ENCODE results near the gene CCDC39. TPM values are rescaled to one million over a fixed set of nuclear protein-coding genes. Genes with fewer than 3 reads are reported as not detected.
"Not testable (repeated sequence)": the region's sequence is repeated elsewhere in the genome, so short reads cannot be mapped to it uniquely, and the experiment has no call there.

The CCDC39 gene
- polyA plus RNA-seq, 6 donors from 2014 or later, result not detected

GRCh38 chr3:180678231-180678630 is 1.1 kb downstream of the CCDC39 start:
- H3K4me3 Mint-ChIP-seq, result peak overlapping the region in 5 of 8 donors; percentile 5 to 95 (median 86)

GRCh38 chr3:180661444-180661843 is 17.8 kb downstream of the CCDC39 start:
- ATAC-seq (ENCODE audit: low read depth in 2 of 2), result no peak

More at GRCh38 chr3:180678231-180678630, 1.1 kb downstream of the CCDC39 start:
- Mint-ChIP-seq H3K36me3 (peaks cover 0 to 12% of the 10 kb centered on the region in 2 donors), H3K9me3 (peaks cover 0 to 33% (median 7%) of the 10 kb centered on the region in 7 donors), H3K27me3 (peaks cover 32 to 40% (median 38%) of the 10 kb centered on the region in 3 donors), H3K4me1 (peaks cover 13 to 18% (median 18%) of the 10 kb centered on the region in 3 donors), H3K27ac (no peak overlapping the region)
- DNase-seq (no peak), ATAC-seq (ENCODE audit: low read depth in 2 of 2) (no peak)

DNA sequence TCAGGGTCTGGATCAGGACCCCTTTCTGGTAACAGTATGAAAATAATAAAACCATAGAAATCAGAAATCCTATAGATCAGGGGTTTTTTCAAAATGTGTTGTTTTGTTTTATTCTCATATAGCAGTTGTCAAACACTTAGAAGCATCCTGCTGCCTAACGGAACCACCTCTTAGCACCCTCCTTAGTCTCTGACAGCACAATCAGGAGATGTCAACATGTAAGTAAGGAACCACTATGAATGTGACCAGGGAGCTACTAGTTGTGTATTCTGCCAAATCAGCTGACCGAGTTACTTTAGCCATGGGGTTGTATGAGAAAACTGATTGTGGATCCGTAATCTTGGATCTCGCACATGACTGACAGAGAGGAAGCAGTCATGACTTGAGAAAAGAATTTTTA is 22.2 kb downstream of the CCDC39 start:
- peaks cover 0 to 3% (median 0%) of the 10 kb centered on the region in 7 donors for H3K9me3 Mint-ChIP-seq
- no peak for ATAC-seq (ENCODE audit: low read depth in 2 of 2)
- H3K36me3 Mint-ChIP-seq, result no peaks in the 10 kb centered on the region
- H3K27ac Mint-ChIP-seq, result no peak overlapping the region
- H3K4me3 Mint-ChIP-seq, result no peak overlapping the region
- peaks cover 8 to 29% (median 27%) of the 10 kb centered on the region in 3 donors for H3K27me3 Mint-ChIP-seq
- no peaks in the 10 kb centered on the region for H3K4me1 Mint-ChIP-seq
- no peak for DNase-seq

More at GRCh38 chr3:180661444-180661843, 17.8 kb downstream of the CCDC39 start:
- no peak overlapping the region for H3K27ac Mint-ChIP-seq
- H3K4me3 Mint-ChIP-seq, result no peak overlapping the region
- no peak for DNase-seq
- H3K36me3 Mint-ChIP-seq, result no peaks in the 10 kb centered on the region
- H3K27me3 Mint-ChIP-seq, result peaks cover 0 to 23% (median 11%) of the 10 kb centered on the region in 3 donors
- H3K4me1 Mint-ChIP-seq, result no peaks in the 10 kb centered on the region
- peaks cover 0 to 3% (median 0%) of the 10 kb centered on the region in 7 donors for H3K9me3 Mint-ChIP-seq

- no peak for DNase-seq
- Mint-ChIP-seq H3K4me1 (no peaks in the 10 kb centered on the region), H3K27ac (no peak overlapping the region), H3K27me3 (peaks cover 8 to 29% (median 27%) of the 10 kb centered on the region in 3 donors), H3K4me3 (no peak overlapping the region), H3K36me3 (no peaks in the 10 kb centered on the region), H3K9me3 (peaks cover 0 to 3% (median 0%) of the 10 kb centered on the region in 7 donors)
- ATAC-seq (ENCODE audit: low read depth in 2 of 2), result no peak
Measured at GRCh38 chr3:180656406-180656805, 22.9 kb downstream of the CCDC39 start.

- ATAC-seq (ENCODE audit: low read depth in 2 of 2) (no peak), DNase-seq (no peak)
- H3K4me3 Mint-ChIP-seq, result no peak overlapping the region
- H3K9me3 Mint-ChIP-seq, result peaks cover 0 to 3% (median 0%) of the 10 kb centered on the region in 7 donors
- H3K4me1 Mint-ChIP-seq, result no peaks in the 10 kb centered on the region
- no peaks in the 10 kb centered on the region for H3K36me3 Mint-ChIP-seq
- no peak overlapping the region for H3K27ac Mint-ChIP-seq
- peaks cover 18 to 30% (median 24%) of the 10 kb centered on the region in 3 donors for H3K27me3 Mint-ChIP-seq
Measured at GRCh38 chr3:180646187-180646790, 33.0 kb downstream of the CCDC39 start.

DNA sequence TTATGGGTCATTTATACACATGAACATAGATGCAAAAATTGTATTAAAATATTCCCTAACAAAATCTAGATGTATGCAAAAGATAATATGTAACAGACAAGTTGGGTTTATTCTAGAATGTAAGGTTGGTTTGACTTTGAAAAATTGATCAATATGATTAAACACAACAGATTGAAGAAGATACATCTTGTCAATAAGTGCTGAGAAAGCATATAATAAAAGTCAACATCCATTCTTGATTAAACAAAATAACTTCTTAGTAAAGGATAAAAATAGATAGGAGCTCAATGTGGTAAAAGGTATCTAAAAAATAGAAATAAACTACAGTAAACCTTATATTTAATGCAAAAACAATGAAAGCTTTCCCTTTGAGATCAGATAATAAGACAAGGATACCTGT is 38.3 kb downstream of the CCDC39 start:
- peaks cover 0 to 2% (median 0%) of the 10 kb centered on the region in 7 donors for H3K9me3 Mint-ChIP-seq
- ATAC-seq (ENCODE audit: low read depth in 2 of 2) (no peak), DNase-seq (no peak)
- no peaks in the 10 kb centered on the region for H3K4me1 Mint-ChIP-seq
- H3K36me3 Mint-ChIP-seq, result no peaks in the 10 kb centered on the region
- H3K27ac Mint-ChIP-seq, result no peak overlapping the region
- no peak overlapping the region for H3K4me3 Mint-ChIP-seq
- peaks cover 25 to 35% (median 29%) of the 10 kb centered on the region in 3 donors for H3K27me3 Mint-ChIP-seq

- H3K36me3 Mint-ChIP-seq, result no peaks in the 10 kb centered on the region
- H3K9me3 Mint-ChIP-seq, result peaks cover 0 to 2% (median 0%) of the 10 kb centered on the region in 7 donors
- no peaks in the 10 kb centered on the region for H3K4me1 Mint-ChIP-seq
- no peak for ATAC-seq (ENCODE audit: low read depth in 2 of 2)
- peaks cover 45 to 57% (median 46%) of the 10 kb centered on the region in 3 donors for H3K27me3 Mint-ChIP-seq
- peak overlapping the region in 1 of 8 donors; percentile 32 for H3K4me3 Mint-ChIP-seq
- DNase-seq, result no peak
- H3K27ac Mint-ChIP-seq, result no peak overlapping the region
Measured at GRCh38 chr3:180633722-180634121, 45.6 kb downstream of the CCDC39 start.

GRCh38 chr3:180631317-180631716 is 48.0 kb downstream of the CCDC39 start:
- no peaks in the 10 kb centered on the region for H3K9me3 Mint-ChIP-seq
- H3K27me3 Mint-ChIP-seq, result peaks cover 30 to 39% (median 37%) of the 10 kb centered on the region in 3 donors
- no peaks in the 10 kb centered on the region for H3K4me1 Mint-ChIP-seq
- no peak overlapping the region for H3K4me3 Mint-ChIP-seq
- H3K36me3 Mint-ChIP-seq, result no peaks in the 10 kb centered on the region
- ATAC-seq (ENCODE audit: low read depth in 2 of 2) (no peak), DNase-seq (no peak)
- no peak overlapping the region for H3K27ac Mint-ChIP-seq

DNA sequence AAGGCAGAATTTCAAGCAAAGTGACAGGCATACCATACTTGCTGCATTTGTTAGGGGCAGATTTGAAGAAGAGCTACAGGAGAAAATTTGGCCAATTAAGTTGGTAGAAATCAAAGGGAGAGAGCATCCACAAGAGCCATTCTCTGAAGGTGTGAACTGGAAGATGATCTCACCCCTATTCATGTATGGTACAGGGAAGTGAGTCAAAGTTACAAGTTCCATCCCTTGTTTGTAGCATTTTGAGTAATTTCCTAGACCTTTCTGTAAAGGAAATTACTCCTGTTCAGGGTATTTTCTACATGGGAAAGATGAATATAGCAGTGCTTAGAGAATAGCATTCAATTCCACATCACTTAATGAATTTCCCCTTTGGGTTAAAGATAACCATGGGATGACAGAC is 48.9 kb downstream of the CCDC39 start:
- H3K4me3 Mint-ChIP-seq, result no peak overlapping the region
- ATAC-seq (ENCODE audit: low read depth in 2 of 2) (no peak), DNase-seq (no peak)
- peaks cover 23 to 29% (median 27%) of the 10 kb centered on the region in 3 donors for H3K27me3 Mint-ChIP-seq
- no peak overlapping the region for H3K27ac Mint-ChIP-seq
- peaks cover 0 to 4% (median 0%) of the 10 kb centered on the region in 3 donors for H3K4me1 Mint-ChIP-seq
- H3K36me3 Mint-ChIP-seq, result peaks cover 3 to 4% of the 10 kb centered on the region in 2 donors
- no peaks in the 10 kb centered on the region for H3K9me3 Mint-ChIP-seq

GRCh38 chr3:180626844-180627243 is 52.4 kb downstream of the CCDC39 start:
- H3K9me3 Mint-ChIP-seq, result peaks cover 0 to 6% (median 0%) of the 10 kb centered on the region in 7 donors
- no peak for ATAC-seq (ENCODE audit: low read depth in 2 of 2)

GRCh38 chr3:180624714-180625113 is 54.6 kb downstream of the CCDC39 start:
- Mint-ChIP-seq H3K9me3 (peaks cover 0 to 6% (median 0%) of the 10 kb centered on the region in 7 donors), H3K4me1 (peaks cover 2 to 12% (median 6%) of the 10 kb centered on the region in 3 donors), H3K36me3 (peaks cover 15 to 34% of the 10 kb centered on the region in 2 donors), H3K4me3 (no peak overlapping the region), H3K27me3 (no peaks in the 10 kb centered on the region), H3K27ac (no peak overlapping the region)
- DNase-seq (no peak), ATAC-seq (ENCODE audit: low read depth in 2 of 2) (no peak)

More at GRCh38 chr3:180626844-180627243, 52.4 kb downstream of the CCDC39 start:
- no peak for DNase-seq
- peaks cover 2 to 12% (median 6%) of the 10 kb centered on the region in 3 donors for H3K4me1 Mint-ChIP-seq
- H3K27me3 Mint-ChIP-seq, result no peaks in the 10 kb centered on the region
- H3K4me3 Mint-ChIP-seq, result no peak overlapping the region
- peaks cover 15 to 34% of the 10 kb centered on the region in 2 donors for H3K36me3 Mint-ChIP-seq
- no peak overlapping the region for H3K27ac Mint-ChIP-seq

DNA sequence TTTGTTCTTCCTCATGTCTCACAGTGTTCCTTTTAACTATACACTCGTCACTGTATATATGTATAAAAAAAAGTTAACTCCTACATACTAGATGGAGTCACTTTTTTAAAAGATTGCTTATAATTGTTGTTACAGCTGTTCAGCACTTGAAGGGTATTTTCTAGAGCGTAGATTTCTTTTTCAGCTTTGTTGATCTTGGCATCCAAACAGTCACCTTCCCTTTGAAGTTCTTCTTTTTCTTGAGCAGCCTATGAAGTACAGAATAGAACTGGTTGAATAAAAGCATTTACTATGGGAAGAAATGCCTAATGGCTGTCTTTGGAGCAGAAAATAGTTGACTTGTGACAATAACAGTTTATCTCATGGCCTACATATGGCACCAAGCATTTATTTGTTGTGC is 59.6 kb downstream of the CCDC39 start:
- Mint-ChIP-seq H3K27me3 (no peaks in the 10 kb centered on the region), H3K27ac (no peak overlapping the region), H3K36me3 (peaks cover 6 to 24% of the 10 kb centered on the region in 2 donors), H3K9me3 (peaks cover 0 to 6% (median 0%) of the 10 kb centered on the region in 7 donors), H3K4me1 (peaks cover 0 to 12% (median 2%) of the 10 kb centered on the region in 3 donors), H3K4me3 (no peak overlapping the region)
- DNase-seq (no peak), ATAC-seq (ENCODE audit: low read depth in 2 of 2) (no peak)

- Mint-ChIP-seq H3K4me1 (peaks cover 0 to 12% (median 0%) of the 10 kb centered on the region in 3 donors), H3K36me3 (peaks cover 5 to 15% of the 10 kb centered on the region in 2 donors)
- not testable (repeated sequence) for H3K4me3 Mint-ChIP-seq; H3K27ac Mint-ChIP-seq; DNase-seq; H3K27me3 Mint-ChIP-seq; ATAC-seq (ENCODE audit: low read depth in 2 of 2); H3K9me3 Mint-ChIP-seq
Measured at GRCh38 chr3:180618563-180618962, 60.7 kb downstream of the CCDC39 start.

DNA sequence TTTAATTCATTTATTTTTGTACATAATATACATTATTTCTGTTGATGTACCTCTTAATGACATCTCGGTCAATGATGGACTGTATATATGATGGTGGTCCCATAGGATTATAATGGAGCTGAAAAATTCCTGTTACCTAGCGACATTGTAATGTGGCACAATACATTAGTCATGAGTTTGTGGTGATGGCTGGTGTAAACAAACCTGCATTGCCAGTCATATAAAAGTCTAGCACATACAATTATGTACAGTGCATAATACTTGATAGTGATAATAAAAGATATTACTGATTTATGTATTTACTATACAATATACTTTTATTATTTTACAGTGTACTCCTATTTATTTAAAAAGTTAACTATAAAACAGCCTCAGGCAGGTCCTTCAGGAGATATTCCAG is 62.2 kb downstream of the CCDC39 start:
- no peak overlapping the region for H3K27ac Mint-ChIP-seq
- no peak overlapping the region for H3K4me3 Mint-ChIP-seq
- ATAC-seq (ENCODE audit: low read depth in 2 of 2) (no peak), DNase-seq (no peak)
- H3K36me3 Mint-ChIP-seq, result peaks cover 0 to 2% of the 10 kb centered on the region in 2 donors
- H3K4me1 Mint-ChIP-seq, result peaks cover 0 to under 1% (median 0%) of the 10 kb centered on the region in 3 donors
- no peaks in the 10 kb centered on the region for H3K27me3 Mint-ChIP-seq
- peaks cover 0 to 1% (median 0%) of the 10 kb centered on the region in 7 donors for H3K9me3 Mint-ChIP-seq
